GM18858 (cell line): ENCODE results near the gene PAQR4.
"Not testable (repeated sequence)": the region's sequence is repeated elsewhere in the genome, so short reads cannot be mapped to it uniquely, and the experiment has no call there.

Experiments used
- ATAC-seq: cut with Tn5 transposase; IDR thresholded peaks from one replicate; pipeline ENCODE4 v1.9.1; 2021; ENCODE audit not compliant: unreplicated experiment

Gene PAQR4

DNA sequence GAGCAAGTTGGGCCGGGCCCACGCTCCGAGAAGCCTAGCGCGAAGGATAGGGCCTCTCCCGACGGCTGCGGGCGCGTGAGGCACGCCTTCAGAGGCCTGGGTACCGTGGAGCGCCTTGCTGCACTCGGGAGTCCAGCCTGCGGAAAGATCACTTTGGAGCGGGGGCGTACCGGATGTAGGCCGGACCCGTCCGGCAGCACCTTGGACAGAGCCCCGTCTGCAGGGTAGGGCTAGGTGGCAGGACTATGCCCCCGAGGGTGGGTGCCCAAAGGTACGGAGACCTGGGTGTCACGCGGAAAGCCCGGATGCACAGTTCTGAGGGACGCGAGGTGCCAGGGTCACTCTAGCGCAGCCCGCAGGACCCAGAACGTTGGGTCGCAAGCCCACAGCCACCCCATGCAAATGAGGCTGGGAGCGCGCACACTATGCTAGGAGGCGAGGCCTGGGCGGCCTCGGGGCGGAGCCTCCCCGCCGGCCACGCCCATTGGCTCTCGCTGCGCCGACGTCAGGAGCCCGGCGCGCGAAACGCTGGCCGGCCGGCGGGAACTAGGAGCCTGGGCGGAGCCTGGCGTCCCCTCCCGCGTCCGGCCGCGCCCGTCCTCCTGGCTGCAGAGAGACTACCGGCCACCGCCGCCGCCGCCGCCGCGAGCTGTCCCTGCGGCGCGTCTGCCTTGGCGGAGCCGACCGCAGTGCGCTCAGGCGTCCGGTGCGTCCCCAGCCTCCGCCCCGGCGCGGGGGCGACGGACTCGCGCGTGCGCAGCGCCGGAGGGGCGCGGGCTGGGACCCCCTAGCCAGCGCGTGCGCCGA, at the start of gene PAQR4:
Gene PAQR4, plus strand, starts transcription at position 611 of the 807 bp plus-strand sequence. CDS start 327 bp downstream, outside the sequence.
- ATAC-seq: peak; percentile 41

DNA sequence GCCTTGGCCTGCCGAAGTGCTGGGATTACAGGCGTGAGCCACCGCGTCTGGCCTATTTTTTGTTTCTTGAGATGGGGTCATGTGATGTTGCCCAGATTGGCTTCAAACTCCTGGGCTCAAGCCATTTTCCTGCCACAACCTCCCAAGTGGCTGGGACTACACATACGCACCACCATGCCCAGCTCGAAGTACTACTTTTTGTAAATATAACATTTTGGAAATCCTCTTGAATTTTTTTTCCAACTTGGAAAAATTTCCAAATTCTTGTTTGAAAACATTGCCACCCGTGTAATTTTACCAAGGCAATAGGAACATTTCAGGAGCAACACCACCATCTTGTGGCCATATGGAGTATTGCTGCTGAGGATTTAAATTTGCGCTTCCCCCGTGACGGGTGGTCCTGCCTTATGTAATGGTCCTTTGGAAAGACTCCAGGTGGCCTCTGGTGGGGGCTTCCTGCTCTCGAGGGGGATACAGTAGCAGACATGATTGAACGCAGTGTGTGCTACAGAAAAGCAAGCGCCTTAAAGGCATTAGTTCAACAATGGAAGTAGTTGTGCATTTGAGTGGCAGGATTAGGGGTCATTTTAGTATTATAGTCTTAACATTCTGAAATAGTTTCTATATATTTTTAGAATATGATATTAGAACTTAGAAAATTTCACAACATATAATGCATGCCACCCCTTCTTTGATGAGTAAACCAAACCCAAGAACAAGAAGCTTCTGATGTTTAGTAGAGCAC, 49.5 kb upstream of the PAQR4 start:
- ATAC-seq: no peak

DNA sequence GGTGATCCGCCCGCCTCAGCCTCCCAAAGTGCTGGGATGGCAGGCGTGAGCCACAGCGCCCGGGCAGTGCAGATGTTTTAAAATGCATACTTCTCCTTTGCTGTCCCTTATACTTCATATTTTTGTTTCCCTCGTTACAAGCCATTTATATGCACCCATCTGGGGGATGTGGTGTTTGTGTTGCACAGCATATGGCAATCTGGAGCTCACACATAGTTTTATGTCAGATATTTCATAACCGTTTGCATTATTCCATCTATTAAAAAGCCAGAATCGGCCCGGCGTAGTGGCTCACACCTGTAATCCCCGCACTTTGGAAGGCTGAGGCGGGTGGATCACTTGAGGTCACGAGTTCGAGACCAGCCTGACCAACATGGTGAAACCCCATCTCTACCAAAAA, 45.7 kb upstream of the PAQR4 start:
- no peak for ATAC-seq

DNA sequence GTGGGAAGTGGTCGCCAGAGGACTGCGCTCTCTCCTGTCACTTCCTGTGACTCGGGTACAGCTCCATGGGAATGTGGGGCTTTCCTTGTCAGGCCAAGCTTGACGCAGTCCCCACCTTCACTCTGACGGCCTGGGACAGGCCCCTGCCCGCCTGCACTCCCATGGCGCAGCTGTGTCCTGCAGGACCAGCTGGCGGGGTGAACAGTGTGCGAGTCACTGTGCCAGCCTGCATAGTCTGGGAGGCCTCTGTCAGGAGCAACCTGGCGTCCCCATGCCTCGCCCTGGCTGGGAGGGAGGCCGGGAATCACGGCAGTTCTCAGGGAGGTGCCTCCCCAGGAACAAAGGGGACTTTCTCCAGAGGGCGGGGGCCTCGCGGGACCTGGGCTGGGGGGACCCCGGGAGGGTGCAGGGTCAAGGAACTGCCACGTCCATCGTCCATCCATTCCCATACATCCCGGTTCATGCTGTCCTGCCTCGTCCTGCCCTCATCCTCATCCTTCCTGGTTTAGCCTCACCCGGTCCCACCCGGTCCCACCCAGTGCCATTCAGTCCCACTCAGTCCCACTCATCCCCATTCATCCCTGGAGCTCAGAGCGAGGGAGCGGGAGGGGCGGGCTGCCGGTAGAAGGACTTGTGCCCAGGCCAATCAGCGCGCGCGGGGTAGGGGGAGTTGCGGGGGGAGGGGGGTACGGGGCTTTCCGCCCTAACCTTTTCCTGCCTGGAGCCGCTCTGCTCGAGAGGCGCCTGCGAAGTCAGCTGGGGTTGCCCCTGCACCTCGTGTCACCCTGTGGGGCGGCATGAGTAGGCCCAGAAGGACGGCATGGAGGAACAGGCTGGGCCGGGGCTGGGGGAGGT, 44.0 kb upstream of the PAQR4 start:
- ATAC-seq: no peak

DNA sequence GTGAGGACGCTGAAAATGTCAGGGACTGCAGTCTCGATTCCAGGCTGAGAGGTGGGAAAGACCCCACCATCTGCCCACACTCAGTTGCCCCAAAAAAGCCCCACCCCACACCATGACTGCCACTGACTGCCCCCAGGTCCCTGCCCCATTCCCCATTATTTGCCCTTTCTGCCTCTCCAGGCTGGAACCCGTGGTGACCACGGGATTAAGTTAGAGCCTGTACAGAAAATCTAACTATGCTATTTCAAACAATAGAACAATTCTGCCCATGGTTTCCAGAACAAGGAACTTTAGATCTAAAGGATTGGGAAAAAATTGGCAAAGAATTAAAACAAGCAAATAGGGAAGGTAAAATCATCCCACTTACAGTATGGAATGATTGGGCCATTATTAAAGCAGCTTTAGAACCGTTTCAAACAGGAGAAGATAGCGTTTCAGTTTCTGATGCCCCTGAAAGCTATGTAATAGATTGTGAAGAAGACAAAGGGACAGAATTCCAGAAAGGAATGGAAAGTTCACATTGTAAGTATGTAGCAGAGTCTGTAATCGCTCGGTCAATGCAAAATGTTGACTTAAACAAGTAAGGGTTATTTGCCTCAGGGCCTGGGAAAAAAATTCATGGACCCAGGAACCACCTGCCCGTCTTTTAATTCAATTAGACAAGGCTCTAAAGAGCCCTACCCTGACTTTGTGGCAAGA, 43.0 kb upstream of the PAQR4 start:
- ATAC-seq: no peak

DNA sequence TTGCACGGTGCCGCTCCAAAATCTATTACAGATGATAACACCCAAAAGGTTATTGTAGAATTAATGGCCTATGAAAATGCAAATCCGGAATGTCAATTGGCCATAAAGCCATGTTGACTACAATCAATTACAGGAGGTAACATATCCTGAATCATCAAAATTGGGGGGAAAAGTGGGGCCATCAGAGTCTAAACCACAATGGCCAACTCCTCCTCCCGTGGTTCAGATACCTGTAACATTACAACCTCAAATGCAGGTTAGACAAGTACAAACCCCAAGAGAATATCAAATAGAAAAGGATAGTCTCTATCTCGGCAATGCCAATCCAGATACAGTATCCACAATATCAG, 42.5 kb upstream of the PAQR4 start:
- no peak for ATAC-seq

DNA sequence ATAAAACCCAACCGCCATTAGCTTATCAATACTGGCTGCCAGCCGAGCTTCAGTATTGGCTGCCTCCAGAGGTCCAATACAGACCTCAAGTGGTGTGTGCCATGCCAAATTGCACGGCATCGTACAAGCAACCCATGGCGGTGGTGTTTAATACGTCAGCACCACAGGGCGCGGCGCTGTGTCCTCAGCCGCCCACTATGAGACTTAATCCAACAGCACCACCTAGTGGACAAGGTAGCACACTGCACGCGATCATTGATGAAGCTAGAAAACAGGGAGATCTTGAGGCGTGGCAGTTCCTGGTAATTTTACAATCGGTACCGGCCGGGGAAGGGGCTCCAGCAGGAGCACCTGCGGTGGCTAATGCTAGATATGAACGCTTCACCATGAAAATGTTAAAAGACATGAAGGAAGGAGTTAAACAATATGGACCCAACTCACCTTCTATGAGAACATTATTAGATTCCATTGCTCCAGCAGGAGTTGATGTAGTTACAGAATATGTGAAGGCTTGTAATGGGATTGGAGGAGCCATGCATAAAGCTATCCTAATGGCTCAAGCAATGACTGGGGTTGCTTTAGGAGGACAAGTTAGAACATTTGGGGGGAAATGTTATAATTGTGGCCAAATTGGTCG, 42.0 kb upstream of the PAQR4 start:
- ATAC-seq: no peak

DNA sequence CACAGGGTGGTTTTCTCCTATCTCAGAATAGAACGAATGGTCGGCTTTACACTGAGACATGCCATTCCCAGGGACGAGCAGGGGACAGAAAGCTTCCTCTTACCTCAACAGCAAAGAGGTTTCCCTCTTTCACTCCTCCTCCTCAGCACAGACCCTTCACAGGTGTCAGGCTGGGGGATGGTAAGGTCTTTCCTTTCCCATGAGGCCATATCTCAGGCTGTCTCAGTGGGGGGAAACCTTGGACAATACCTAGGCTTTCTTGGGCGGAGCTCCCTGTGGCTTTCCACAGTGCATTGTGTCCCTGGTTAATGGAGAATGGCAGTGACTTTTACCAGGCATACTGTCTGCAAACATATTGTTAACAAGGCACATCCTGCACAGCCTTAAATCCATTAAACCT, 41.0 kb upstream of the PAQR4 start:
- ATAC-seq: not testable (repeated sequence)

DNA sequence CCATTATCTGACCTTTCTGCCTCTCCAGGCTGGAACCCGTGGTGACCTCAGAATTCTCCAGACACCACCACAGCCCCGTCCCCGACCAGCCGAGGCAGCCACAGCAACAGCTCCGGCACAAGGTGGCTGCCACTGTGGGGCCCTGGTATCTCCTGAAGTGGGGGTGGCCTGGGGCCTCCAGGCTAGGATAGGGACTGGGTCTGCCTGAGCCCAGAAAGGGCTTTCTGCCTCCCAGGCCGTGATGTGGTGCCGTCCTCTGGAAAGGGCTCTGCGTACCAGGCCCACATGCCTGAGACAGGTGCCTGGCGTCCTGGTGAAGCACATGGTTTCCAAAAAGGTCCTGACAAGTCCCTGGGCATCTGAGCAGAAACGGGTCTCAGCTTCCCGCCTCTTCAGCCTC, 40.4 kb upstream of the PAQR4 start:
- no peak for ATAC-seq

DNA sequence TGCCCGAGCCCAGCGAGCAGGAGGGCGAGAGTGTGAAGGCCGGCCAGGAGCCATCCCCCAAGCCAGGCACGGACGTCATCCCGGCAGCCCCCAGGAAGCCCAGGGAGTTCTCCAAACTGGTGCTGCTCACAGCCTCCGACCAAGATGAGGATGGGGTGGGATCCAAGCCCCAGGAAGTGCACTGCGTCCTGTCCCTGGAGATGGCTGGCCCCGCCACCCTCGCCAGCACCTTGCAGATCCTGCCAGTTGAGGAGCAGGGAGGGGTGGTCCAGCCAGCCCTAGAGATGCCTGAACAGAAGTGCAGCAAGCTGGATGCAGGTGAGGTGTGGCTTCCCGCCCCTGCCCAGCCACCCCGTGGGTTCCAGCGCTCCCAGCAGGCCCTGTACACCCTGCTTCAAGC, 39.5 kb upstream of the PAQR4 start:
- no peak for ATAC-seq

DNA sequence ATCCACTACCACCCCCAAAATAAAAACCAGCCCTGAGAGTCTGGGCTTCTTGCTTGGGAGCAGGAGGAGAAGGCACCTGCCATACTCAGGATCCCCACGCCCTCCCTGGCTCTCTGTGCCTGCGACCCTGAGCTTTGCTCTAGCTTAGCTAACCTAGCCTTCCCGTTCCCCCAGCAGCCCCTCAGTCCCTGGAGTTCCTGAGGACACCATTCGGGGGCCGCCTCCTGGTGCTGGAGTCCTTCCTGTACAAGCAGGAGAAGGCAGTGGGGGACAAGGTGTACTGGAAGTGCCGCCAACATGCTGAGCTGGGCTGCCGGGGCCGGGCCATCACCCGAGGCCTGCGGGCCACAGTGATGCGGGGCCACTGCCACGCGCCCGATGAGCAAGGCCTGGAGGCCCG, 38.9 kb upstream of the PAQR4 start:
- ATAC-seq: no peak

DNA sequence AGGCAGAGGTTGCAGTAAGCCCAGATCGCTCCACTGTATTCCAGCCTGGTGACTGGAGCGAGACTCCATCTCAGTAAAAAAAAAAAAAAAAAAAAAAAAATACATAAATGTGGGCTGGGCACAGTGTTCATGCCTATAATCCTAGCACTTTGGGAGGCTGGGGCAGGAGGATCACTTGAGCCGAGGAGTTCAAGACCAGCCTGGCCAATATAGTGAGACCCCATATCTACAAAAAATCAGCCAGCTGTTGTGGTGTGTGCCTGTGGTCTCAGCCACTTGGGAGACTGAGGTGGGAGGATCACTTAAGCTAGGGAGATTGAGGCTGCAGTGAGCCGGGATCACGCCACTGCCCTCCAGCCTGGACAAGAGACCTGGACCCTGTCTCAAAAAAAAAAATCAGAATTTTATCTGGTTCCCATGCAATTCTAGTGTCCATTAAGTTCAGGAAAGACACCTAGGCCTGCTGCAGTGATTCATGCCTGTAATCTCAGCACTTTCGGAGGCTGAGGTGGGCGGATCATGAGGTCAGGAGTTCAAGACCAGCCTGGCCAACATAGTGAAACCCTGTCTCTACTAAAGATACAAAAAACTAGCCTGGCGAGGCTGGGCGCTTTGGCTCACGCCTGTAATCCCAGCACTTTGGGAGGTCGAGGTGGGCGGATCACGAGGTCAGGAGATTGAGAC, 37.8 kb upstream of the PAQR4 start:
- not testable (repeated sequence) for ATAC-seq

DNA sequence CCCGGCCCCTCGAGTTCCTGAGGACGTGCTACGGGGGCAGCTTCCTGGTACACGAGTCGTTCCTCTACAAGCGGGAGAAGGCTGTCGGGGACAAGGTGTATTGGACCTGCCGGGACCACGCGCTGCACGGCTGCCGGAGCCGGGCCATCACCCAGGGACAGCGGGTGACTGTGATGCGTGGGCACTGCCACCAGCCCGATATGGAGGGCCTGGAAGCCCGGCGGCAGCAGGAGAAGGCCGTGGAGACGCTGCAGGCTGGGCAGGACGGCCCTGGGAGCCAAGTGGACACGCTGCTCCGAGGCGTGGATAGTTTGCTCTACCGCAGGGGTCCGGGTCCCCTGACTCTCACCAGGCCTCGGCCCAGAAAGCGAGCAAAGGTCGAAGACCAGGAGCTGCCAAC, 36.0 kb upstream of the PAQR4 start:
- ATAC-seq: no peak

DNA sequence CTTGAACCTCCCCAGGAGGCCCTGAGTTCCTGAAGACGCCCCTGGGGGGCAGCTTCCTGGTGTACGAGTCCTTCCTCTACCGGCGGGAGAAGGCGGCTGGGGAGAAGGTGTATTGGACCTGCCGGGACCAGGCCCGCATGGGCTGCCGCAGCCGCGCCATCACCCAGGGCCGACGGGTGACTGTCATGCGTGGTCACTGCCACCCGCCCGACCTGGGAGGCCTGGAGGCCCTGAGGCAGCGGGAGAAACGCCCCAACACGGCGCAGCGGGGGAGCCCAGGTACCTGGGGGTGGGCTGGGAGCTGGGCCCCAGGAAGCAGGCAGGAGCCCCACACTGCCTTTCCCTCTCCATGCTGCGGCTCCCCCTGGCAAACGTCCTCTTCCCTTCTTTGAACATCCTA, 35.4 kb upstream of the PAQR4 start:
- ATAC-seq: no peak

DNA sequence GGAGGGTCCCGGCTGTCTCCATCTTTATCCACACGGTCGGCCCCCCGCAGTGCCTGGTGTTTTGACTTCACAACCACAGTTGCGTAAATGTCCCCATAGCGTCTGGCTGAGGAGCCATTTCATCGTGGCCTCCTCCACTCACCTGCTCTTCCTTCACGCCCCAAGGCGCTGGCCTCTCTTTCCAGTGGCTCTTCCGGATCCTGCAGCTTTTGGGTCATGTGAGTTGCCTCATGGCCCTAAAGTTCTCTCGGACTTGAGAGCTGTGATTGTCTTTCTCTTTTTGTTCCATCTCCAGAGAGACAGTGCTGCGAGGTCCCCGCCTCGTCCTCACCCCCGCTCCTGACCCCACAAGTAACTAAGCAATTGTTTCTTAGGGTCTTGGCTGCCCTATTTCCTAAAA, 34.7 kb upstream of the PAQR4 start:
- ATAC-seq: no peak

DNA sequence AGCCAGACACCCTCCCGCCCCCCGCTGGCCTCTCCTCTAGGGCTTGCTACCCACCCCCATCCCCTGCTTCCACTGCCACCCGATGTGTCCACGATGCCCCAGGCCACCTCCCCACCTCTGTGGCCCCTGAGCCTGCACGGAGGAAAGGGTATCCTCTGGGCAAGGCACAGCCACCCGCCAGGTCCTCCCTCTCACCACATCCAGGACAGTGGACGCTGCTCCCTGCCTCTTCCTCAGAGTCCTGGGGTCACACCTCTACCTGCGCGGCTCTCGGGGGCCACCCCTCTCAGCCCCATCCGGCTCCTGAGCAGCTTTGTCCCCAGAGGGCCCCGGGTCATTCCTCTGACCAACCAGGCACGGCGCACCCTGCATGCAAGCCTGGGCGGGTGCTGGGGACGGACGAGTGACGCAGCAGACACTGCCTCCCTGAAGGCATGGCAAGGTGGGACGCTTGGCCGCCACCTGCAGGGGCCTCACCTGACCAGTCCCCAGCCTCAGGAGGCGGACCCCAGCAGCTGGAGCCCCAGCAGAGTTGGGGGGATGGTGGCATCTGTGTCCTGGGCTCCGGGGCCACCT, 32.6 kb upstream of the PAQR4 start:
- no peak for ATAC-seq

DNA sequence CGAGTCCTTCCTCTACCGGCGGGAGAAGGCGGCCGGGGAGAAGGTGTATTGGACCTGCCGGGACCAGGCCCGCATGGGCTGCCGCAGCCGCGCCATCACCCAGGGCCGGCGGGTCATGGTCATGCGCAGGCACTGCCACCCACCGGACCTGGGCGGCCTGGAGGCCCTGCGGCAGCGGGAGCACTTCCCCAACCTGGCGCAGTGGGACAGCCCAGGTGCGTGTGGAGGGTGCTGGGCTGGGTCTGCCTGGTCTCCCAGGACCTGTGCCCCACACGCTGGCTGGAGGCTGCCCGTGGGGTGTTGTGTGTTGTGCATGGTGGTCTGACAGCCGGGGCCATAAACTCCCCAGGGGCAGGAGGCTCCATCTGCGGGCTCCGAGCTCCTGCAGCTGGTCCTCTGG, 32.0 kb upstream of the PAQR4 start:
- ATAC-seq: no peak

DNA sequence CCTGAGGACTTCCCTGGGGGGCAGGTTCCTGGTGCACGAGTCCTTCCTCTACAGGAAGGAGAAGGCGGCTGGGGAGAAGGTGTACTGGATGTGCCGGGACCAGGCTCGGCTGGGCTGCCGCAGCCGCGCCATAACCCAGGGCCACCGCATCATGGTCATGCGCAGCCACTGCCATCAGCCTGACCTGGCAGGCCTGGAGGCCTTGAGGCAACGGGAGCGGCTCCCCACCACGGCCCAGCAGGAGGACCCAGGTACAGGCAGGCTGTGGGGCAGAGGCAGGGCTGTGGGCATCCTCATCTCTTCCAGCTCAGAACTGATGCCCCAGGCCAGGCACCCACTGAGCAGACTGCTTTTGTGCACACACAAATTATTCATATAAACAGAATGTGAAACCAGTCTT, 30.9 kb upstream of the PAQR4 start:
- ATAC-seq: no peak

DNA sequence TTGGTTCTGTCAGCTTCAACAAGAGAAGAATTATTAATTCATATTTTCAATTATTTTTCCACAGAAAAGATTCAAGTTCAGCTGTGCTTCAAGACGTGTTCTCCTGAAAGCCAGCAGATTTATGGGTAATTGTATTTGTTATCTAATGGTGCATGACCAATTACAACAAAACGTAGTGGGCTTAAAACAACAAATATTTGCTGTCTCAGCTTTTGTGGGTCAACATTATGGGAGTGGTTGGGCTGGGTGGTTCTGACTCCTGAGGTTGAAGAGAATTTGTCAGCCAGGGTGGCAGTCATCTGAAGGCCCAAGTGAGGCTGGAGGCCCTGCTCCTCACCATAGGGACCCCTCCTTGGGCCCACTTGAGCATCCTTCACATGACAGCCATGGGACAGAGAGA, 29.2 kb upstream of the PAQR4 start:
- ATAC-seq: no peak

DNA sequence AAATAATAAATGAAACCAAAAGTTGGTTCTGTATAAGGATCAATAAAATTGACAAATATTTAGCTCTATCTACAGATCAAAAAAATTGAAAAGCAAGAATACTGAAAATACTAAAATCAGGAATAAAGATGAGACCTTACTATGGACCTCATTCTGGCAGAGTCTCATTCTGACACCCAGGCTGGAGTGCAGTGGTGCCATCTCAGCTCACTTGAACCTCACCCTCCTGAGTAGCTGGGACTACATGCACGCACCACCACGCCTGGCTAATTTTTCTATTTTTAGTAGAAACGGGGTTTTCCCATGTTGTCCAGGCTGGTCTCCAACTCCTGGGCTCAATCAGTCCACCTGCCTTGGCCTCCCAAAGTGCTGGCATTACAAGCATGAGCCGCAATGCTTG, 27.1 kb upstream of the PAQR4 start:
- ATAC-seq: no peak
